GM18526 (cell line): ENCODE measurements around the gene H3-3A.

ENCODE experiments used
- POLR2A ChIP-seq: IDR thresholded peaks from 3 replicates; pipeline ENCODE4 v1.6.1; 2011; ENCODE audit not compliant: insufficient read length; ENCODE audit errors: extremely low read depth

Gene H3-3A

GRCh38 chr1:226117330-226117729, 54.8 kb downstream of the H3-3A start:
- TF ChIP-seq POLR2A = no peak

GRCh38 chr1:226118357-226118756, 55.8 kb downstream of the H3-3A start:
- TF ChIP-seq POLR2A = no peak

- TF ChIP-seq POLR2A = no peak
These were observed 56.7 kb downstream of the H3-3A start for GRCh38 chr1:226119169-226119568.

- no peak for TF ChIP-seq POLR2A
These were observed 57.9 kb downstream of the H3-3A start for GRCh38 chr1:226120398-226120797.

- peak; percentile 1 for TF ChIP-seq POLR2A
These were observed 58.6 kb downstream of the H3-3A start for GRCh38 chr1:226121049-226121586.
